Measurements from ENCODE around the gene GASK1A. TPM values are rescaled to one million over a fixed set of nuclear protein-coding genes. Genes with fewer than 3 reads are reported as not detected.

GASK1A gene
- total and polyA plus RNA-seq, 2 donors from 2014 or later, result 2.3 to 7.3 TPM

GRCh38 chr3:43017004-43017403 lies 37.9 kb downstream of the GASK1A start:
- Histone ChIP-seq H3K27me3 (ENCODE audit: control insufficient read depth, insufficient read depth, low read length) (no peaks in the 10 kb centered on the region), H3K27ac (ENCODE audit: low read depth in 2 of 2, low read length in 2 of 2) (no peak overlapping the region), H3K4me3 (ENCODE audit: low read length in 3 of 3) (no peak overlapping the region), H3K9me3 (ENCODE audit: control insufficient read depth in 2 of 3, insufficient read depth in 1 of 3, low read length in 3 of 3) (no peaks in the 10 kb centered on the region), H3K36me3 (ENCODE audit: control insufficient read depth in 2 of 3, insufficient read depth in 3 of 3, low read length in 3 of 3) (no peaks in the 10 kb centered on the region), H3K4me1 (ENCODE audit: control insufficient read depth in 2 of 3, insufficient read depth in 2 of 3, low read depth in 1 of 3, low read length in 3 of 3) (no peaks in the 10 kb centered on the region), H3K9ac (ENCODE audit: low read length in 3 of 3) (no peak overlapping the region)
- intact Hi-C loops (cut with DNase I), result no loop called here
- FAIRE-seq (no peak), DNase-seq (no peak)
- TF ChIP-seq CTCF (IDR thresholded peaks at IDR 0.05; ENCODE audit: borderline replicate concordance, extremely low read depth, insufficient read depth), result no peak

GRCh38 chr3:43017593-43018195 lies 38.6 kb downstream of the GASK1A start:
- Histone ChIP-seq H3K4me3 (ENCODE audit: low read length in 3 of 3) (no peak overlapping the region), H3K36me3 (ENCODE audit: control insufficient read depth in 2 of 3, insufficient read depth in 3 of 3, low read length in 3 of 3) (no peaks in the 10 kb centered on the region), H3K27ac (ENCODE audit: low read depth in 2 of 2, low read length in 2 of 2) (no peak overlapping the region), H3K9me3 (ENCODE audit: control insufficient read depth in 2 of 3, insufficient read depth in 1 of 3, low read length in 3 of 3) (no peaks in the 10 kb centered on the region), H3K4me1 (ENCODE audit: control insufficient read depth in 2 of 3, insufficient read depth in 2 of 3, low read depth in 1 of 3, low read length in 3 of 3) (no peaks in the 10 kb centered on the region), H3K27me3 (ENCODE audit: control insufficient read depth, insufficient read depth, low read length) (no peaks in the 10 kb centered on the region), H3K9ac (ENCODE audit: low read length in 3 of 3) (no peak overlapping the region)
- intact Hi-C loops (cut with DNase I), result no loop called here
- no peak for TF ChIP-seq CTCF (IDR thresholded peaks at IDR 0.05; ENCODE audit: borderline replicate concordance, extremely low read depth, insufficient read depth)
- no peak for FAIRE-seq
- DNase-seq, result no peak

GRCh38 chr3:43018246-43018645 lies 39.1 kb downstream of the GASK1A start:
- FAIRE-seq (no peak), DNase-seq (no peak)
- intact Hi-C loops (cut with DNase I), result no loop called here
- Histone ChIP-seq H3K4me3 (ENCODE audit: low read length in 3 of 3) (no peak overlapping the region), H3K9me3 (ENCODE audit: control insufficient read depth in 2 of 3, insufficient read depth in 1 of 3, low read length in 3 of 3) (no peaks in the 10 kb centered on the region), H3K27me3 (ENCODE audit: control insufficient read depth, insufficient read depth, low read length) (no peaks in the 10 kb centered on the region), H3K4me1 (ENCODE audit: control insufficient read depth in 2 of 3, insufficient read depth in 2 of 3, low read depth in 1 of 3, low read length in 3 of 3) (no peaks in the 10 kb centered on the region), H3K27ac (ENCODE audit: low read depth in 2 of 2, low read length in 2 of 2) (peak overlapping the region in 1 of 2 donors; percentile 1), H3K36me3 (ENCODE audit: control insufficient read depth in 2 of 3, insufficient read depth in 3 of 3, low read length in 3 of 3) (no peaks in the 10 kb centered on the region), H3K9ac (ENCODE audit: low read length in 3 of 3) (no peak overlapping the region)
- TF ChIP-seq CTCF (IDR thresholded peaks at IDR 0.05; ENCODE audit: borderline replicate concordance, extremely low read depth, insufficient read depth), result no peak

Data from kidney (tissue), 14 donors.